ENCODE measurements around the gene TNK2. TPM values are rescaled to one million over a fixed set of nuclear protein-coding genes. Genes with fewer than 3 reads are reported as not detected.
"Not testable (repeated sequence)": the region's sequence is repeated elsewhere in the genome, so short reads cannot be mapped to it uniquely, and the experiment has no call there.

TNK2 gene
- polyA plus RNA-seq, 2 of the 4 experiments (the other 2 are of a cell fraction) = 2.2 to 12.5 TPM

DNA sequence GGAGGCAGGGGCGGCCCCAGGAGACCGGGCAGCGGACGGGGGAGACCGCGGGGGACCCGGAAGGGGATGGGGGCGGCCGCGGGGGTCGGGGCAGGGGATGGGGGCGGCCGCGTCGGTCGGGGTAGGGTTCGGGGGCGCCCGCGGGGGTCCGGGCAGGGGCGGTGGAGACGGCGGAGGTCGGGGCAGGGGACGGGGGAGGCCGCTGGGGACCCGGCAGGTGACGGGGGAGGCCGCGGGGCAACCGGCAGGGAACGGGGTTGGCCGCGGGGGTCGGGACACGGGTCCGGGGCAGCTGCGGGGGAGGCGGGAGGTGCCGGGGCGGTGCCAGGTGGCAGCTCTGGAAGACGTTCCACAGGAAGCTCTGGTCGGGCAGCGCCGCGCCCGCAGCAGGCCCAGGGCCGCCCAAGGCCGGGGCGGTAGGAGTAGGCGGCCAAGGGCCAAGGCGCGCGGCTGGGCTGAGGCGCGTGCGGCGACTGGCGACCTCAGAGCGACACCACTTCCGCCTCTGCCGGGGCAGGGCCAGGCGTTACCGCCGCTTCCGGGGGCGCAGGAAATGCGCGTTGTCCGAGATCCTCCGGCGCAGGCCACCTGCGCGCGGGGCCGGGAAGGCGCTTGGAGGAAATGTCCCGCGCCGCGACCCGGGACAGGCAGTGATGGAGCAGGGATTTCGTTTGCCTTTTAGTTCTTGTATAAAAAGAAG, 45.9 kb upstream of the TNK2 start:
- peak; percentile 98 to 99 for ATAC-seq
- H3K4me3 ChIP-seq = peak overlapping the region; percentile 50
- FAIRE-seq, CTCF ChIA-PET, H3K4me2 ChIP-seq, POLR2A ChIA-PET, H3K9me3 ChIP-seq, H3K4me1 ChIP-seq: not testable (repeated sequence)
- H3K27ac ChIP-seq = peak overlapping the region; percentile 72 to 85
- TF ChIP-seq JUN (IDR thresholded peaks at IDR 0.05) = peak; percentile 42 to 63; a peak in 1 of 5 replicates
- TF ChIP-seq, protein P1, sequence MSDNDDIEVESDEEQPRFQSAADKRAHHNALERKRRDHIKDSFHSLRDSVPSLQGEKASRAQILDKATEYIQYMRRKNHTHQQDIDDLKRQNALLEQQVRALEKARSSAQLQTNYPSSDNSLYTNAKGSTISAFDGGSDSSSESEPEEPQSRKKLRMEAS (IDR thresholded peaks at IDR 0.05) = peak; percentile 76
- TF ChIP-seq PHF8 (IDR thresholded peaks at IDR 0.05; ENCODE audit: borderline replicate concordance, low read depth) = peak; percentile 43; the same call in 1 of the 2 replicates
- TF ChIP-seq, protein P2, sequence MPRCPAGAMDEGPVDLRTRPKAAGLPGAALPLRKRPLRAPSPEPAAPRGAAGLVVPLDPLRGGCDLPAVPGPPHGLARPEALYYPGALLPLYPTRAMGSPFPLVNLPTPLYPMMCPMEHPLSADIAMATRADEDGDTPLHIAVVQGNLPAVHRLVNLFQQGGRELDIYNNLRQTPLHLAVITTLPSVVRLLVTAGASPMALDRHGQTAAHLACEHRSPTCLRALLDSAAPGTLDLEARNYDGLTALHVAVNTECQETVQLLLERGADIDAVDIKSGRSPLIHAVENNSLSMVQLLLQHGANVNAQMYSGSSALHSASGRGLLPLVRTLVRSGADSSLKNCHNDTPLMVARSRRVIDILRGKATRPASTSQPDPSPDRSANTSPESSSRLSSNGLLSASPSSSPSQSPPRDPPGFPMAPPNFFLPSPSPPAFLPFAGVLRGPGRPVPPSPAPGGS (IDR thresholded peaks at IDR 0.05) = 0 out of 3 replicates have a peak, but pooled peaks have one; percentile 20
- peak; percentile 47 for TF ChIP-seq POLR2A (IDR thresholded peaks at IDR 0.05; ENCODE audit: low read length)
- WGBS (ENCODE audit: missing lambda C conversion rate) = 0% methylated on average over 6 of the region's 84 CpGs
- DNase-seq (ENCODE audit: low read depth in 1 of 2, low spot score in 1 of 2) = peak; percentile 60 to 84

DNA sequence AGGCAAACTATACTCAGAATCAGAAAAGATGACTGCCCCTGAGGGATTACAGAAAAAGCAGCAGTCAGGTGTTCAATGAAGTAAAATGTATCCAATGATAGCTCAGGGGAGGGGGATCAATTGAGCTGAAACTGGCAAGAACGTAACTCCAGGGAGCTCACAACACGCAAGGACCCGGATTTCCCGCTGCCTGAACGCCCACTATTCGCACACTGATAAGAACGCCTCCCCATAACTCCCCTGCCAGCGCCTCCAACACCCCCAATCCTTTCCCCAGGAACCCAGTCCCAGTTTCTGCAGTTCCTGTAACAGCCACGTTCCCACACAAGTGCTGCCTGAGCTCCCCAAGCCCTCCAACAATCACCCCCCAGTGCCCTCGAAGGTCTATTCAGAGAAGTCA, 44.2 kb upstream of the TNK2 start:
- 92% methylated on average over 8 of the region's 10 CpGs for WGBS (ENCODE audit: missing lambda C conversion rate)
- DNase-seq (ENCODE audit: low read depth in 1 of 2, low spot score in 1 of 2); FAIRE-seq; POLR2A ChIA-PET; H3K4me1 ChIP-seq; ATAC-seq; H3K9me3 ChIP-seq; H3K4me3 ChIP-seq; H3K4me2 ChIP-seq; CTCF ChIA-PET; H3K27ac ChIP-seq: not testable (repeated sequence)

DNA sequence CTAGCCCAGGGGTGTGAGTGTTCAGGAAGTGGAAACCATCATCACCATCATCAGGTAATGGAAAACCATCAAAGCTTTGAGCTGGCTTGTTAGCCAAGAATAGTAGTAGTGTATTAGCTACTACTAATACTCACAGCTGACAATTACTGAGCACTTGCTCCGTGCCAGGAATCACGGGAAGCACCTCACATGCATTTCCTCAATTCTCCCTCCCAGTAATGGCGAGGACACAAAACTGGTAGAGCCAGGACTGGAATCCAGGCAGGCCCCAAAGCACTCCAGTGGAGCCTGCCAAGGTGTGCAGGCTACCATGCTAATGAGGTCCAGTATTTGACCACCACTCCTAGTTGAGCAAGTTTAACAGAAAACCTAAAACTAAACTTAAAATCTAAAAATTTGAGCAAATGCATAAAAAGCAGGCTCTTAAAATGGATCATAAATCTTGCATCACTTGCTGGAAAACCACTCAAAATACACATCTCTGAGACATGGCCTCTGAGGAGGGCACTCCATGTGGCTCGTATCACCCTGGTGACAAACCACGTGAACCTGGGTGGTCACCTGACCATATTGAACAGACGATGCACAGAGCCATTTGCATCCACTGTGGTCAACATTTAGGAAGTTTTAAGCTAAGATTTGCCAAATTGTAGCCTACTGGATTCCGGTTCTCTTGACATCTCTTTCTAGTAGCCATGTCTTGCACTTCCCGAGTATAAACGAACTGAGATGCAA, 43.3 kb upstream of the TNK2 start:
- H3K27ac ChIP-seq; ATAC-seq; H3K4me3 ChIP-seq; H3K4me1 ChIP-seq; DNase-seq (ENCODE audit: low read depth in 1 of 2, low spot score in 1 of 2); POLR2A ChIA-PET; CTCF ChIA-PET; FAIRE-seq; H3K9me3 ChIP-seq; H3K4me2 ChIP-seq: not testable (repeated sequence)
- 84% methylated on average over 8 of the region's 9 CpGs for WGBS (ENCODE audit: missing lambda C conversion rate)

DNA sequence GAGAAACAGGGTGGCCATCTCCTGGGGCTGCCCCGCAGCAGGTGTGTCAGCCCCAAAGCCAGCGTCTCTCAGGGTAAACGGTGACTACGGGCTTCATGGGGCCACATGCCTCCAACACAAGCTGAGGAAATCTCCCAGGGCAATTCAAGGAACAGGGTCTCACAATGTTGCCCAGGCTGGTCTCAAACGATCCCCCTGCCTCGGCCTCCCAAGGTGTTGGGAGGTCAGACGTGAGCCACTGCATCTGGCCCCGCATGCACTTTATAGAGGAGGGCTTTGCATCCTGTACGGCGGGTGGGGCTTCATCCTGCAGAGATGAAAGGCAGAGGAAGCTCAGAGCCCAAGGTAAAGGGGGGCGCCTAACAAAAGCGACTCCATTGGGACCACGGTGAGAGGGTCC, 42.4 kb upstream of the TNK2 start:
- H3K4me2 ChIP-seq; H3K4me3 ChIP-seq; CTCF ChIA-PET; ATAC-seq; H3K4me1 ChIP-seq; H3K27ac ChIP-seq; H3K9me3 ChIP-seq; FAIRE-seq; DNase-seq (ENCODE audit: low read depth in 1 of 2, low spot score in 1 of 2); POLR2A ChIA-PET: not testable (repeated sequence)
- 94% methylated on average over 10 of the region's 13 CpGs for WGBS (ENCODE audit: missing lambda C conversion rate)

DNA sequence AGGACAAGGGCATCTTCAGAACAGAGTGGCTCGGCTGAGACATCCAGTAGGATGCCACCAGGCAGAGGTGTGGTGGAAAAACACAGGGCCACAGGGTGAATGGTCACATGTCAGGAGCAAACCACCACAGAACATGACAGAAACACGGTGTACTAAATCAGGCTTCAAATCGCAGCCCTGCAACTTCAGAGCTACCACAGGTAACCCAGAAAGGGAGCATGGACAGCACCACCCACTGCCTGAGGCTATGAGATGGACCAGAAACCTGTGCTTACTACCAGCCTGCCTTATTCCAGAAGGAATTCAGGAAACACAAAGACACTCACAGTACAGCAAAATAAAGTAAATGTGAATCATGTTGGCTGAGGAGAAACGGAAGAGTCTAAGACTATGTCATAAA, 41.8 kb upstream of the TNK2 start:
- H3K4me1 ChIP-seq; H3K4me3 ChIP-seq; FAIRE-seq; CTCF ChIA-PET; ATAC-seq; H3K9me3 ChIP-seq; POLR2A ChIA-PET; DNase-seq (ENCODE audit: low read depth in 1 of 2, low spot score in 1 of 2); H3K4me2 ChIP-seq; H3K27ac ChIP-seq: not testable (repeated sequence)
- whole genome bisulfite sequencing (ENCODE audit: missing lambda C conversion rate) = 82% methylated on average over 4 of the region's 4 CpGs

DNA sequence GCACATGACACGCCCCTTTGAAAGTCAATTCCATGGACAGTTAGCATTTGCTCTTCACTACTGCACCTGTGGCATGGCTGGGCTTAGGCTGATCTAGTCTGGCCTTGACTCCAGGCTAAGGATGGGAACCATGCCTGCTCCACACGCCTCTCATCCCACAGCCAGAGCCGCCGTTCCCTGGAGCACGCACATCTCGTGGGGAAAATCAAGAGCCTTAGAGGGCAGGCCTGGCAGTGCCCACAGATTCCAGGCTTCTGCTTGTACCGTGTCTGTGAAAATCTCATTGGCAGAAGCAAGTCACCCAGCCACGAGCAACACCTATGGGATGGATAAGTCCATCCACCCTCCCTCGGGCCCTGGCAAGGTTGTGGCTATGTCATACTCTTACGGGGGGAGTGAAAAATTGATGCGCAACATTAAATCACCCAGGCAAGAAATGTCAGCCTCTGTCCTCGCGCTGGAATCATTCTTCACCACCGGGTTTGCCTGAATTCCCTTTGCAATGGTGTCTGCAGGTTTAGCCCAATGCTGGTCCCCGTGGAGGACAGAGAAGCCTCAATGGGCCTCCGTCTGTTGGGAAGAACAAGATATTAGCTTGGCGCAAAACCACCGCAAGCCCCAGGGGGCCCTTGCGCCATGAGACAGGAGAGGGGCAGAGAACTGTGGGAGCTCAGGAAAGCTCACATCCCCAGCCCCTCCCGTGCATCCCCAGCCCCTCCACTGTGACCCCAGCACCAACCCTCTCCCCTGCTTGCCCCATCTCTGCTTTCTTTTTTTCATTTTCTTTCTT, 38.8 kb upstream of the TNK2 start:
- H3K4me3 ChIP-seq; POLR2A ChIA-PET; H3K4me2 ChIP-seq; FAIRE-seq; DNase-seq (ENCODE audit: low read depth in 1 of 2, low spot score in 1 of 2); CTCF ChIA-PET; H3K9me3 ChIP-seq; ATAC-seq; H3K4me1 ChIP-seq; H3K27ac ChIP-seq: not testable (repeated sequence)
- 94% methylated on average over 14 of the region's 20 CpGs for WGBS (ENCODE audit: missing lambda C conversion rate)

DNA sequence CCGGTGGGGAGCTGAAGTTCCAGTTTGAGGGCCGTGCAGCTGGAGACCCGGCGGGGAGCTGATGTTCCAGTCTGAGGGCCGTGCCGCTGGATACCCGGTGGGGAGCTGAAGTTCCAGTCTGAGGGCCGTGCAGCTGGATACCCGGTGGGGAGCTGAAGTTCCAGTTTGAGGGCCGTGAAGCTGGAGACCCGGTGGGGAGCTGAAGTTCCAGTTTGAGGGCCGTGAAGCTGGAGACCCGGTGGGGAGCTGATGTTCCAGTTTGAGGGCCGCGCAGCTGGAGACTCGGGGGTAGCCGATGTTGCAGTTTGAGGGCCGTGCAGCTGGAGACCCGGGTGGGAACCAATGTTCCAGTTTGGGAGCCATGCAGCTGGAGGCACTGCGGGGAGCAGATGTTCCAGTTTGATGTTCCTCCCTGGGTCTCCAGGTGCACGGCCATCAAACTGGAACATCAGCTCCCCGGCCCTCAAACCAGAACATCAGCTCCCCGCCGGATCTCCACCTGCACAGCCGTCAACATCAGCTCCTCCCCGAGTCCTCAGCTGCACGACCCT, 33.0 kb upstream of the TNK2 start:
- CTCF ChIA-PET = interaction anchor here (0.9 kb wide), 1 partner anchor 26 kb away, joined by 4 read pairs; no protein-coding TSS in a partner anchor
- not testable (repeated sequence) for FAIRE-seq; DNase-seq (ENCODE audit: low read depth in 1 of 2, low spot score in 1 of 2); H3K4me2 ChIP-seq; H3K4me1 ChIP-seq; H3K9me3 ChIP-seq; H3K4me3 ChIP-seq; ATAC-seq; H3K27ac ChIP-seq
- WGBS (ENCODE audit: missing lambda C conversion rate) = 90% methylated on average over 19 of the region's 27 CpGs
- POLR2A ChIA-PET = interaction anchor here (0.6 kb wide), 1 partner anchor 59 kb away, joined by 3 read pairs; no protein-coding TSS in a partner anchor

DNA sequence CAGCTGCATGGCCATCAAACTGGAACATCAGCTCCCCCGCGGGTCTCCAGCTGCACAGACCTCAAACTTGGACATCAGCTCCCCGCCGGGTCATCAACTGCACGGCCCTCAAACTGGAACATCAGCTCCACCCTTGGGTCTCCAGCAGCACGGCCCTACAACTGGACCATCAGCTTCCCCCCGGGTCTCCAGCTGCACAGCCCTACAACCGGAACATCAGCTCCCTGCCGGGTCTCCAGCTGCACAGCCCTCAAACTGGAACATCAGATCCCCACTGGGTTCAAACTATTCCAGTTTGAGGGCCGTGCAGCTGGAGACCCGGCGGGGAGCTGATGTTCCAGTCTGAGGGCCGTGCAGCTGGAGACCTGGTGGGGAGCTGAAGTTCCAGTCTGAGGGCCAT, 32.5 kb upstream of the TNK2 start:
- H3K9me3 ChIP-seq; H3K27ac ChIP-seq; ATAC-seq; H3K4me2 ChIP-seq; FAIRE-seq; H3K4me3 ChIP-seq; DNase-seq (ENCODE audit: low read depth in 1 of 2, low spot score in 1 of 2); H3K4me1 ChIP-seq: not testable (repeated sequence)
- 72% methylated on average over 7 of the region's 13 CpGs for WGBS (ENCODE audit: missing lambda C conversion rate)
- ChIA-PET CTCF (interaction anchor here (0.9 kb wide), 1 partner anchor 26 kb away, joined by 4 read pairs; no protein-coding TSS in a partner anchor), POLR2A (interaction anchor here (0.6 kb wide), 1 partner anchor 60 kb away, joined by 3 read pairs; no protein-coding TSS in a partner anchor)
